PC-3 (cell line): ENCODE measurements around the gene ENPP1. TPM values are rescaled to one million over a fixed set of nuclear protein-coding genes. Genes with fewer than 3 reads are reported as not detected.

ENCODE experiments used
- ATAC-seq: fragments of 200-7000 bp; cut with Tn5 transposase; 2 replicates; pipeline ENCODE4 v1.9.1; 2020; ENCODE audit warnings: mild to moderate bottlenecking, moderate library complexity
- BruUV-seq: library from RNA; stranded (reverse); fragments of 400-500 nt; replicated peaks from 2 replicates; lab custom pipeline; 2021; lab: Mats Ljungman, UMichigan
- CTCF ChIA-PET: fragments of 300-600 bp; sonication (Branson Sonifier 250); formaldehyde crosslinking; loops from one replicate; lab custom pipeline; 2022; ENCODE audit warnings: antibody characterized with exemption; lab: Charles Lee
- POLR2A ChIA-PET: fragments of 300-600 bp; sonication (Branson Sonifier 250); formaldehyde crosslinking; loops from one replicate; lab custom pipeline; 2022; ENCODE audit warnings: antibody characterized with exemption; ENCODE audit not compliant: unreplicated experiment; lab: Charles Lee
- DNase-seq: peaks from one replicate; pipeline ENCODE4 v3.0.0-alpha.2; 2015
- H2AFZ ChIP-seq: fragments of 300-600 bp; sonication (generic); 2 replicates; pipeline ENCODE4 v1.6.0; 2016; ENCODE audit warnings: antibody characterized with exemption, low read length
- H3F3A ChIP-seq: fragments of 300-600 bp; sonication (generic); one replicate; pipeline ENCODE4 v1.6.0; 2017; ENCODE audit warnings: antibody characterized with exemption, low read length, control low read depth, mild to moderate bottlenecking; ENCODE audit not compliant: unreplicated experiment
- H3K27ac ChIP-seq: fragments of 300-600 bp; sonication (generic); 2 replicates; pipeline ENCODE4 v1.5.1; 2016; ENCODE audit warnings: mild to moderate bottlenecking, low read length
- H3K27me3 ChIP-seq: fragments of 300-600 bp; sonication (generic); 2 replicates; pipeline ENCODE4 v1.6.1; 2016; ENCODE audit warnings: low read length, mixed read lengths
- H3K36me3 ChIP-seq: fragments of 300-600 bp; sonication (generic); 2 replicates; pipeline ENCODE4 v1.6.1; 2016; ENCODE audit warnings: low read depth, mixed run types, low read length, mixed read lengths
- H3K4me1 ChIP-seq: fragments of 300-600 bp; sonication (generic); 2 replicates; pipeline ENCODE4 v1.5.1; 2016; ENCODE audit warnings: low read length; ENCODE audit not compliant: insufficient read depth
- H3K4me2 ChIP-seq: fragments of 300-600 bp; sonication (generic); 2 replicates; pipeline ENCODE4 v1.6.0; 2016; ENCODE audit warnings: low read length
- H3K4me3 ChIP-seq: fragments of 300-600 bp; sonication (generic); 2 replicates; pipeline ENCODE4 v1.5.1; 2016; ENCODE audit warnings: mild to moderate bottlenecking, low read length, mixed read lengths
- H3K79me2 ChIP-seq: fragments of 300-600 bp; sonication (generic); 2 replicates; pipeline ENCODE4 v1.6.1; 2017; ENCODE audit warnings: low read length, mixed read lengths
- H3K9ac ChIP-seq: fragments of 300-600 bp; sonication (generic); 2 replicates; pipeline ENCODE4 v1.6.0; 2016; ENCODE audit warnings: mild to moderate bottlenecking, low read length
- H3K9me2 ChIP-seq: fragments of 300-600 bp; sonication (generic); replicated peaks from 2 replicates; pipeline ENCODE4 v1.6.1; 2016; ENCODE audit warnings: mixed run types, low read length, mixed read lengths
- H3K9me3 ChIP-seq: fragments of 300-600 bp; sonication (generic); 2 replicates; pipeline ENCODE4 v1.6.1; 2016; ENCODE audit warnings: low read length, mixed read lengths
- H4K20me1 ChIP-seq: fragments of 300-600 bp; sonication (generic); 2 replicates; pipeline ENCODE4 v1.6.1; 2016; ENCODE audit warnings: low read length, mixed read lengths
- EZH2 ChIP-seq: fragments of 300-600 bp; sonication (generic); IDR thresholded peaks from one replicate; pipeline ENCODE4 v1.6.1; 2017; ENCODE audit warnings: antibody characterized with exemption, mild to moderate bottlenecking, low read length; ENCODE audit not compliant: unreplicated experiment
- EZH2phosphoT487 ChIP-seq: fragments of 300-600 bp; sonication (generic); IDR thresholded peaks from 2 replicates; pipeline ENCODE4 v1.6.1; 2018; ENCODE audit warnings: mild to moderate bottlenecking, antibody characterized with exemption, low read length, borderline replicate concordance
- intact Hi-C: fragments of 100-400 bp; cut with micrococcal nuclease; formaldehyde crosslinking; loops from 2 replicates; pipeline ENCODE4 v1.9.0; 2023
- total RNA-seq: library from RNA; depleted of rRNA; stranded (reverse); fragments of >200 nt; gene quantifications from 2 replicates; pipeline ENCODE4 v1.2.3, GENCODE V29; 2014
- TF ChIP-seq, protein P1 (sequence below): fragments of 300-600 bp; sonication (generic); conservative IDR thresholded peaks from 2 replicates; pipeline ENCODE4 v1.5.1; 2017; ENCODE audit warnings: antibody characterized with exemption, low read depth, mild to moderate bottlenecking, low read length

The ENPP1 gene
- total RNA-seq, 1 experiment from 2014 or later: 5.1 TPM

DNA sequence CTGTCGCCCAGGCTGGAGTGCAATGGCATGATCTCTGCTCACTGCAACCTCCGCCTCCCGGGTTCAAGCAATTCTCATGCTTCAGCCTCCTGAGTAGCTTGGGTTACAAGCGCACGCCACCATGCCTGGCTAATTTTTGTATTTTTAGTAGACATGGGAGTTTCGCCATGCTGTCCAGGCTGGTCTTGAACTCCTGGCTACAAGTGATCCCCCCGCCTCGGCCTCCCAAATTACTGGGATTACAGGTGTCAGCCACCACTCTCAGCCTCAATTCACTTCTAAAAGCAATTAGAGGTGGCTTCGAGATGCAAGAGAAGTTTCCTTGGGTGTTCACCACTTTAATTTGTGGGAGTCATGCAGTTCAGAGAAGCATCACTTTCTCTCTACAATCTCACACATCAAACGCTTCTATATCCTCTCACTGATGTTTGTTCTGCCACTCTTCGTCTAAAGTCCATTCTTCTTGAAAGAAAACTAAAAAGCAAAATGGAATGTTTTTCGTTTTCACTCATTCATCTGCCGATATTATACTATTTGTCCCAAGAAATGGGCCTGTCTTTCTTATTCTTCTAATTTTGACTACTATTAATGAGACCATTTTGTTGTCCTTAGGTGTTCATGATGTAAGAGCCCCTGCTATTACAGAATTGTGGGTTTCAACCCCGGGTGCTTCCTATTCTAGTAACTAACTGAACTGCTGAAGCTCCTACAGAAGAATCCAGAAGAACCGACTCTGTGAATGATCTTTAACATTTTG is 38.3 kb upstream of the ENPP1 start:
- TF ChIP-seq EZH2phosphoT487 (no peak), EZH2 (no peak)
- TF ChIP-seq, protein P1, sequence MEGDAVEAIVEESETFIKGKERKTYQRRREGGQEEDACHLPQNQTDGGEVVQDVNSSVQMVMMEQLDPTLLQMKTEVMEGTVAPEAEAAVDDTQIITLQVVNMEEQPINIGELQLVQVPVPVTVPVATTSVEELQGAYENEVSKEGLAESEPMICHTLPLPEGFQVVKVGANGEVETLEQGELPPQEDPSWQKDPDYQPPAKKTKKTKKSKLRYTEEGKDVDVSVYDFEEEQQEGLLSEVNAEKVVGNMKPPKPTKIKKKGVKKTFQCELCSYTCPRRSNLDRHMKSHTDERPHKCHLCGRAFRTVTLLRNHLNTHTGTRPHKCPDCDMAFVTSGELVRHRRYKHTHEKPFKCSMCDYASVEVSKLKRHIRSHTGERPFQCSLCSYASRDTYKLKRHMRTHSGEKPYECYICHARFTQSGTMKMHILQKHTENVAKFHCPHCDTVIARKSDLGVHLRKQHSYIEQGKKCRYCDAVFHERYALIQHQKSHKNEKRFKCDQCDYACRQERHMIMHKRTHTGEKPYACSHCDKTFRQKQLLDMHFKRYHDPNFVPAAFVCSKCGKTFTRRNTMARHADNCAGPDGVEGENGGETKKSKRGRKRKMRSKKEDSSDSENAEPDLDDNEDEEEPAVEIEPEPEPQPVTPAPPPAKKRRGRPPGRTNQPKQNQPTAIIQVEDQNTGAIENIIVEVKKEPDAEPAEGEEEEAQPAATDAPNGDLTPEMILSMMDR: no peak
- Histone ChIP-seq H3K79me2 (no peaks in the 10 kb centered on the region), H3K36me3 (no peaks in the 10 kb centered on the region), H3K4me2 (no peak overlapping the region), H3K4me1 (no peaks in the 10 kb centered on the region), H4K20me1 (no peaks in the 10 kb centered on the region), H3K9me2 (no peaks in the 10 kb centered on the region), H2AFZ (no peak overlapping the region), H3K9me3 (no peaks in the 10 kb centered on the region), H3F3A (no peaks in the 10 kb centered on the region), H3K4me3 (no peak overlapping the region), H3K27me3 (no peaks in the 10 kb centered on the region), H3K27ac (no peak overlapping the region), H3K9ac (no peak overlapping the region)
- CTCF ChIA-PET: no interaction called here
- DNase-seq (no peak), ATAC-seq (no peak)
- POLR2A ChIA-PET: interaction anchor here (0.7 kb wide), 1 partner anchor 113 kb away, joined by 3 read pairs; no protein-coding TSS in a partner anchor
- intact Hi-C loops: no loop called here
- BruUV-seq: no TSS peak

DNA sequence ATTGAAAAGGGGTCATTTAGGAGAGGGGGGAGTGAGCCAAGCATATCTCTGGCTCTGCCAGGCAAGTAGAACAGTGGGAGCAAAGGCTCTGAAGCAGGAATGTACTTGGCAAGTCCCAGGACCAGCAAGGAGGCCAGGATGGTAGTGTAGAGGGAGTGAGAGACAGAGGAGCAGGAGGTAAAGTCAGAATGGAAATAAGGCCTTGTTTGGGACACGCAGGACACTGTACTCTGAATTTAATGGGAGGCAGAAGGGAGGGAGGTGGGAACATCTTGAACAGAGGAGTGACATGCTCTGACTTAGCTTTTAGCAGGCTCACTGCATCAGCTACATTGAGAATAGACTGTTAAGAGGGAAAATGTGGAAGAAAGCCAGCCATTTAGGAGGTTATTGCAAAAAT is 37.0 kb upstream of the ENPP1 start:
- no peaks in the 10 kb centered on the region for H3K27me3 ChIP-seq
- POLR2A ChIA-PET: no interaction called here
- intact Hi-C loops: no loop called here
- no peak for ATAC-seq
- H2AFZ ChIP-seq: no peak overlapping the region
- no TSS peak for BruUV-seq
- H3K36me3 ChIP-seq: no peaks in the 10 kb centered on the region
- H4K20me1 ChIP-seq: no peaks in the 10 kb centered on the region
- no peak for TF ChIP-seq EZH2phosphoT487
- TF ChIP-seq, protein P1: no peak
- TF ChIP-seq EZH2: no peak
- no peaks in the 10 kb centered on the region for H3F3A ChIP-seq
- CTCF ChIA-PET: no interaction called here
- H3K79me2 ChIP-seq: no peaks in the 10 kb centered on the region
- no peaks in the 10 kb centered on the region for H3K4me1 ChIP-seq
- no peak overlapping the region for H3K4me3 ChIP-seq
- no peaks in the 10 kb centered on the region for H3K9me3 ChIP-seq
- no peak overlapping the region for H3K9ac ChIP-seq
- DNase-seq: no peak
- H3K9me2 ChIP-seq: no peaks in the 10 kb centered on the region
- H3K4me2 ChIP-seq: no peak overlapping the region
- no peak overlapping the region for H3K27ac ChIP-seq

DNA sequence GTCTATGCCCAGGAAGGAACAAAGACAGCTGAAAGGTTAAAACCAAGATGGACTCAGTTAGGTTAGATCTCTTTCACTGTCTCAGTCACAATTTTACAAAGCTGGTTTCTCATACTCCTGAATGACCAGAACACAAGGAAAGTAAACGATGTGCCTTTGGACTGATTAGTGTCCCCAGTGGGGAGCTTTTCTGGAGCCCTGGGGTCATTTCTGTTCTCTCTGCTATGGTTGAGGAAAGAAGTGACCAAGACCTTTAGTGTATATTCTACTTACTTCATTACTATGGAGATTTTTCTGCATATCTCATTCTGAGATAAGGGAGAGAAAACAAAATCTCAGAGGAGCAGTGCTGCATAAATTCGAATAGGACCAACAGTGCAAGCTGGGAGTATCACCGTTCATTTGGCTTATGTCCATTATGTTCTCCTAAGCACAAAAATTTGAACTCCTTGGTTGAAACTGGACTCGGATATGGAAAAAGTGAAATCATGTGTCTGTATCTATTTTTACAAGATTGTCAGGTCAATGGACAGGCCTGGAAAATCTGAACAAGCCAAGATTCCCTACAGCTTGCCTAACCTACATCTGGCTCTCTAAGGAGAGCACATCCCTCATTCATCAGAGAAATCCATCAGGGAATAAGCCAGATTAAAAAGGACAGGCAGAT is 34.4 kb upstream of the ENPP1 start:
- Histone ChIP-seq H3K4me2 (no peak overlapping the region), H3K4me1 (no peaks in the 10 kb centered on the region), H3K4me3 (no peak overlapping the region), H3K9ac (no peak overlapping the region), H4K20me1 (no peaks in the 10 kb centered on the region), H3K9me3 (no peaks in the 10 kb centered on the region), H3K36me3 (no peaks in the 10 kb centered on the region), H2AFZ (no peak overlapping the region), H3K79me2 (no peaks in the 10 kb centered on the region), H3F3A (no peaks in the 10 kb centered on the region), H3K27me3 (no peaks in the 10 kb centered on the region), H3K27ac (no peak overlapping the region), H3K9me2 (no peaks in the 10 kb centered on the region)
- TF ChIP-seq, protein P1: no peak
- TF ChIP-seq EZH2phosphoT487: no peak
- no peak for TF ChIP-seq EZH2
- DNase-seq (no peak), ATAC-seq (no peak)
- ChIA-PET CTCF (no interaction called here), POLR2A (no interaction called here)
- intact Hi-C loops: no loop called here
- BruUV-seq: no TSS peak
